RWPE1 (cell line): Measurements from ENCODE around the gene PIK3AP1.

Experiments
- CTCF ChIA-PET: fragments of 350-600 bp; sonication (Branson Sonifier 250); formaldehyde crosslinking; extraction: SDS; loops from one replicate; lab custom pipeline; 2021; lab: Yijun Ruan, JAX
- POLR2A ChIA-PET: fragments of 400-600 bp; formaldehyde crosslinking; extraction: SDS; loops from one replicate; lab custom pipeline; 2020; ENCODE audit warnings: antibody characterized with exemption; ENCODE audit not compliant: low non-redundant PET; lab: Yijun Ruan, JAX
- DNase-seq: peaks from one replicate; pipeline ENCODE4 v3.0.0; 2012; ENCODE audit warnings: low spot score
- H3K27ac ChIP-seq: fragments of 450-650 bp; 2 replicates; pipeline ENCODE4 v1.5.1; 2017
- TF ChIP-seq, protein P1 (sequence below): fragments of 450-650 bp; conservative IDR thresholded peaks from 2 replicates; pipeline ENCODE4 v1.5.1; 2017; ENCODE audit warnings: low read depth, mild to moderate bottlenecking

PIK3AP1 gene

DNA sequence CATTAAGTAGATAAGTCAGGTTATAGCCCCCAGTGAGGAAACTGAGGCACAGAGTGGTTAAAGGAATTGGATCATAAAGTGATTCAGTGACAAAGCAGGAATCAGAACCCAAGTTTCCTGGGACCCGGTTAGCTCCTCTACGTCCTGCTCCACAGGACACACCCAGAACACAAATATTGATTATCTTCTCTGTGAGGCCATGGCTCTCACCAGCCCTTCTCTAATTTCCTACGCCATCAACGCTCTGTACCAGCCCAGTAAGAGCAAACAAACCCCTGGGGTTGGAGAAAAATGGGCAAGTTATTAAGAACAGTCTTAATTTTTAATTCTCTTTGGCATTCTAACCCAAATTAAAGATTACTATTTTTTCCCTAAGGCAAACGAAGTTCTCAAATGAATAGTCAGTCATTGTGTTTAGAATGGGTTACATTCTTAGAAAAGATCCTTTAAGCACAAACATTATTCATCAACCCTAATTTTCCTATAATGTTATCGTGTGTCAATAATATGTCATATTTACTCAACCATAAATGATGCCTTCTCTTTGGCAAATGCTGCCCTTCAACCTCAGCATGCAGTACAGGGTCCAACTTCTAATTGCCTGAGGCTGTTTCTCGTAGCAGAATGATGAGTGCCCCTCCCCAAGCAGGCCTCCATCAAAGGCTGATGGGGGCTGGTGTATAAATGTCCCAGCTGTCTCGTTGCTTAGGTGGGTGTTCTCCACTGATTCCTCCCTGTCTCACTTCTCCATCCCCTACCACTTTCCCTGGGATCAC lies 108.1 kb downstream of the PIK3AP1 start:
- H3K27ac ChIP-seq, result no peak overlapping the region
- TF ChIP-seq, protein P1, sequence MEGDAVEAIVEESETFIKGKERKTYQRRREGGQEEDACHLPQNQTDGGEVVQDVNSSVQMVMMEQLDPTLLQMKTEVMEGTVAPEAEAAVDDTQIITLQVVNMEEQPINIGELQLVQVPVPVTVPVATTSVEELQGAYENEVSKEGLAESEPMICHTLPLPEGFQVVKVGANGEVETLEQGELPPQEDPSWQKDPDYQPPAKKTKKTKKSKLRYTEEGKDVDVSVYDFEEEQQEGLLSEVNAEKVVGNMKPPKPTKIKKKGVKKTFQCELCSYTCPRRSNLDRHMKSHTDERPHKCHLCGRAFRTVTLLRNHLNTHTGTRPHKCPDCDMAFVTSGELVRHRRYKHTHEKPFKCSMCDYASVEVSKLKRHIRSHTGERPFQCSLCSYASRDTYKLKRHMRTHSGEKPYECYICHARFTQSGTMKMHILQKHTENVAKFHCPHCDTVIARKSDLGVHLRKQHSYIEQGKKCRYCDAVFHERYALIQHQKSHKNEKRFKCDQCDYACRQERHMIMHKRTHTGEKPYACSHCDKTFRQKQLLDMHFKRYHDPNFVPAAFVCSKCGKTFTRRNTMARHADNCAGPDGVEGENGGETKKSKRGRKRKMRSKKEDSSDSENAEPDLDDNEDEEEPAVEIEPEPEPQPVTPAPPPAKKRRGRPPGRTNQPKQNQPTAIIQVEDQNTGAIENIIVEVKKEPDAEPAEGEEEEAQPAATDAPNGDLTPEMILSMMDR, result no peak
- CTCF ChIA-PET, result interaction anchor here (0.7 kb wide), 1 partner anchor 21 kb away, joined by 3 read pairs; no protein-coding TSS in a partner anchor
- no peak for DNase-seq
- POLR2A ChIA-PET, result no interaction called here

DNA sequence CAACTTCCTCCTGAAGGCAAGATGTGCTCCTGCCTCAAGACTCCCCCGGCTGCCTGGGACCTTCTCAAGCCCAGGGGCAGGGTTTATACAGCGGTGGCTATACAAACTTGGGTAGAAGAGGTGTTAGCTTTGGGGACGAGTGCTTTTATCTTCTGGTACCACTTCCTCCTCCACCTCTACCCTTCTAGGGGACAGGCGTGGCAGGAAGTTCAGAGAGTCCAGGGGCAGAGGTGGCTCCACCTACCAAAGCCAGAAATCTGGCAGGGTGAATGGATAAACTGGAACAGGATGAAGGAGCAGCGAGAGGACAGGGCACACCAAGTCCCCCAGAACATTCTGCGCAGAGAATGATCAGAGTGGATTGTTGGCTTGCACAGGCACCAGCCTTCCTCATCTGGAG lies 109.5 kb downstream of the PIK3AP1 start:
- H3K27ac ChIP-seq, result no peak overlapping the region
- TF ChIP-seq, protein P1, result no peak
- ChIA-PET CTCF (interaction anchor here (0.5 kb wide), 1 partner anchor 35 kb away, joined by 3 read pairs; no protein-coding TSS in a partner anchor), POLR2A (no interaction called here)
- DNase-seq, result no peak

DNA sequence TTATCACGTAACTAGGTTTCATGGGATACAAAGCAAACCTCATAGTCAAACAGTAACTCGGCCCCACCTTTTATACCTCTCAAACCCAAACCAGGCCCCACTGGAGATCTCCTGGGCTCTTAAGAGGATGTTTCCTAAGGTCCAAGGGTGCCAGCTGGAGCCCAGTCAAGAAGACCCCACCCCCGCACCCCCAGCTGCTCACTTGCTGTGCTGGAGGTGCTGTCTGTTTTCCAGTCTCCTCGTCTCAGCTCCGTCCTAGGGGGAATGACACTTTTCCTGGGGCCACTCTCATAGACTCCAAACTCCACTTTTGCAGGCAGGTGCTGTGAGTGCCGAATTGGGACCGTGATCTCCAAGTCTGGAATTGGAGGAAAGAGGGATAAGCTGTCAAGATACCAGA lies 110.8 kb downstream of the PIK3AP1 start:
- ChIA-PET POLR2A (no interaction called here), CTCF (interaction anchor here (1.0 to 1.2 kb wide), 2 partner anchors 20 to 31 kb away, joined by 4 read pairs; no protein-coding TSS in a partner anchor)
- no peak for DNase-seq
- TF ChIP-seq, protein P1, result no peak
- no peak overlapping the region for H3K27ac ChIP-seq

DNA sequence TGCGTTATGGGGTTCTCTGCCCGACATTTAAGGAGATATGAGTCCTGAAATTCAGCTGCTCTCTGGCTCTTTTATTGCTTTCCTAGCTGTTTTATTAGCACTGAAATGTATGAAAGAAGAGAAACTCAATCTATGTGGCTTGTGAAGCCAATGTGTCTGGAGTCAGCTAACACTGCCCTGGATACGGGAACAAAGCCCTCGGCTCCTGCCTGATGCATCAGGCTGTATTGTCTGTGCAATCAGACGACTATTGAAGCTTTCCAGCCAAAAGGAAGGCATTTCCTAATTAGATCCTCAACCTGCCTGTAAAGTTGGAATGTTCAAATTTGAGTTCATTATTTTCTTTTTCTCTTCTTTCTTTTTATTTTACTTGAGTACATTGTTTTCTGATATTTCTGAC lies 111.5 kb downstream of the PIK3AP1 start:
- H3K27ac ChIP-seq, result no peak overlapping the region
- no peak for DNase-seq
- TF ChIP-seq, protein P1, result no peak
- ChIA-PET CTCF (interaction anchor here (0.7 to 1.0 kb wide), 2 partner anchors 20 to 131 kb away, joined by 3 to 4 read pairs; no protein-coding TSS in a partner anchor), POLR2A (no interaction called here)

DNA sequence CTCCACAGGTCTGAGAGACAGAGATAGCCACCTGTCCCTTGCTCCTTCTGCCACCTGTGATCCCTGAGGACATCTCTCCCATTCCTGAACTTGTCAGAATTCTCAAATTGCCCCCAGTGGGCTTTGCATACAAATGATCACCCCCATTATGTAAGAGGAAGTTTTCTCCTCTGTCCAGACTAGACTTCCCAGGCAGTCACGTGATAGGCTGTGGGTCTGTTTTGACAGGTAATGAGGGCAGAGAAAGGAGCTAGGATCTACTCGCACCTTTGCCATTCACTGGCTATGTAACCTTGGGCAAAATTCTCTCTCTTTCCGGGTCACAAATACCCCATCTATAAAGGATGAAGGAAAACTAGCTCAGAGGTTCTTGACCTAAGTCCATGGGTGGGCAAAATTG lies 112.1 kb downstream of the PIK3AP1 start:
- no peak overlapping the region for H3K27ac ChIP-seq
- TF ChIP-seq, protein P1, result no peak
- ChIA-PET CTCF (interaction anchor here (1.0 kb wide), 1 partner anchor 19 kb away, joined by 4 read pairs; no protein-coding TSS in a partner anchor), POLR2A (no interaction called here)
- no peak for DNase-seq

DNA sequence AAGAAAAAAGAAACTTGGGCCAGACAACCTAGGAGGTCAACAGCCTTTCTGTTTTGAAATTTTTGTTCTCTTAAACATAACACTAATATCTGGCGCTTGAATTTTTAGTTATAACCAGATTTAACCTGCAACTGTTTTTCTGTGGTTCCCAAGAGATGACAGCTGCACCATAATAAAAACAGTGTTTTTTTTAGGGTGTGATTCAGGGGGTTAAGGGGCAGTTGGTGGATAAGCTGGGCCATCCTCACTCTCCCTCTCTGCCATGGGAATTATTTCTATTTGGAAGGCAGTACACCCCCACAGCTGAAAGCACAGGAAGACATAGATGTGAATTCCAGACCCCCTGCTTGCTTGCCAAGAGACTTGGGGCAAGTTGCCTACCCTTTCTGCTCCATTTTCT lies 113.4 kb downstream of the PIK3AP1 start:
- TF ChIP-seq, protein P1, result no peak
- CTCF ChIA-PET, result no interaction called here
- POLR2A ChIA-PET, result no interaction called here
- no peak overlapping the region for H3K27ac ChIP-seq
- DNase-seq, result no peak
